Sigmoid colon (tissue), 7 donors: ENCODE data around the gene SETMAR. TPM values are rescaled to one million over a fixed set of nuclear protein-coding genes. Genes with fewer than 3 reads are reported as not detected.

Experiments
- DNase-seq: peaks from one replicate; pipeline ENCODE4 v3.0.0-alpha.2; 2019
- H3K27ac ChIP-seq, 4 donors: fragments of 200-600 bp; sonication (generic); one replicate each; pipeline ENCODE4 v1.5.1; 2016 to 2019; ENCODE audit warnings: mild to moderate bottlenecking in 1 of 4
- H3K27me3 ChIP-seq, 3 donors: fragments of 200-600 bp; sonication (generic); one replicate each; pipeline ENCODE4 v1.5.1; 2019; ENCODE audit warnings: mild to moderate bottlenecking in 1 of 3
- H3K36me3 ChIP-seq, 4 donors: fragments of 200-600 bp; sonication (generic); one replicate each; pipeline ENCODE4 v1.5.1; 2016 to 2019
- H3K4me1 ChIP-seq, 4 donors: fragments of 200-600 bp; sonication (generic); one replicate each; pipeline ENCODE4 v1.5.1; 2017 to 2019
- H3K4me3 ChIP-seq, 4 donors: fragments of 200-600 bp; sonication (generic); one replicate each; pipeline ENCODE4 v1.5.1; 2017 to 2019; ENCODE audit warnings: mild to moderate bottlenecking in 2 of 4, moderate library complexity in 1 of 4
- H3K9me3 ChIP-seq, 4 donors: fragments of 200-600 bp in 3 of 4; sonication (generic) in 3 of 4; one replicate each; pipeline versions ENCODE4 v1.5.1 to v1.6.1; 2013 to 2019
- CTCF ChIP-seq, 4 experiments: fragments of 450-650 bp in 3 of 4; fragments of 200-600 bp in 1 of 4; IDR thresholded peaks; one replicate each; pipeline ENCODE4 v1.5.1; 2016 to 2019; ENCODE audit warnings: antibody characterized with exemption in 4 of 4, mild to moderate bottlenecking in 3 of 4, moderate library complexity in 2 of 4
- EP300 ChIP-seq, 4 donors: sonication (generic); formaldehyde crosslinking; IDR thresholded peaks; one replicate each; pipeline ENCODE4 v1.6.1; 2017; ENCODE audit warnings: antibody characterized with exemption in 4 of 4
- POLR2A ChIP-seq, 2 donors: fragments of 450-650 bp; IDR thresholded peaks; one replicate each; pipeline ENCODE4 v1.6.1; 2016; ENCODE audit warnings: antibody characterized with exemption in 2 of 2, mild to moderate bottlenecking in 2 of 2, moderate library complexity in 2 of 2
- POLR2AphosphoS5 ChIP-seq, 4 donors: sonication (generic); formaldehyde crosslinking; IDR thresholded peaks; one replicate each; pipeline ENCODE4 v1.6.1; 2017; ENCODE audit warnings: antibody characterized with exemption in 4 of 4
- WGBS, 2 donors: extraction: QIAGEN DNeasy Blood & Tissue Kit; methylation state at CpG; one replicate each; pipeline ENCODE4 v1.1.7; 2013; 5-methylcytosine and 5-hydroxymethylcytosine counted together
- intact Hi-C: fragments of 100-400 bp; cut with DNase I; formaldehyde crosslinking; loops from one replicate; pipeline ENCODE4 v1.15.1; 2023
- polyA plus RNA-seq, 3 donors: library from polyadenylated mRNA; stranded (reverse); fragments of 200-250 nt; gene quantifications; one replicate each; pipeline ENCODE4 v1.2.3, GENCODE V29; 2013
- total RNA-seq, 4 donors: library from RNA; depleted of rRNA; stranded (reverse); fragments of >200 nt; gene quantifications; one replicate each; pipeline ENCODE4 v1.1.0, GENCODE V29; 2016
- donor health status: healthy with polysubstance abuse.
- donor health status: Bipolar disorder and iron deficiency.
- donor health status: healthy.

The SETMAR gene
- total RNA-seq (10 to 100 TPM; 15.3 to 36.4 (median 28.6) TPM), polyA plus RNA-seq (10 to 100 TPM in 2 of 3 donors, 1 to 10 TPM in 1; 8.8 to 12.6 (median 10.6) TPM)

GRCh38 chr3:4303187-4304123, at the start of gene SETMAR:
Gene SETMAR, plus strand, starts transcription at chr3:4303369. Its CDS starts 2 bp downstream, at chr3:4303371.
- peaks cover 0 to 50% (median 41%) of the 10 kb centered on the region in 4 donors for H3K4me1 ChIP-seq
- H3K27ac ChIP-seq = peak within 1 kb of the TSS; percentile 90 to 96 (median 92)
- intact Hi-C loops = loop anchor here (5.0 kb wide), 1 partner anchor 1176 kb away; the partner anchor contains the start of gene TRNT1
- DNase-seq = peak; percentile 97
- no peaks in the 10 kb centered on the region for H3K36me3 ChIP-seq
- 1% methylated on average over 62 of the region's 62 CpGs for WGBS, 2 donors
- peak within 1 kb of the TSS; percentile 49 to 80 (median 70) for H3K4me3 ChIP-seq
- no peaks in the 10 kb centered on the region for H3K27me3 ChIP-seq
- TF ChIP-seq POLR2AphosphoS5 (IDR thresholded peaks at IDR 0.05) = peak; percentile 65 to 86 (median 73)
- TF ChIP-seq CTCF (IDR thresholded peaks at IDR 0.05) = no peak
- TF ChIP-seq POLR2A (IDR thresholded peaks at IDR 0.05) = peak; percentile 69 to 75
- H3K9me3 ChIP-seq = no peaks in the 10 kb centered on the region

GRCh38 chr3:4261406-4261805, 41.8 kb upstream of the SETMAR start:
- whole genome bisulfite sequencing, 2 donors = 85 to 86% methylated on average over 6 of the region's 6 CpGs
- Histone ChIP-seq H3K4me3 (no peak overlapping the region), H3K4me1 (no peaks in the 10 kb centered on the region), H3K9me3 (peaks cover 0 to 3% (median 0%) of the 10 kb centered on the region in 4 donors), H3K27me3 (no peaks in the 10 kb centered on the region), H3K36me3 (no peaks in the 10 kb centered on the region), H3K27ac (no peak overlapping the region)
- DNase-seq = no peak
- TF ChIP-seq POLR2A (IDR thresholded peaks at IDR 0.05) (no peak), POLR2AphosphoS5 (IDR thresholded peaks at IDR 0.05) (no peak), CTCF (IDR thresholded peaks at IDR 0.05) (no peak), EP300 (IDR thresholded peaks at IDR 0.05) (no peak)
- intact Hi-C loops = no loop called here

- H3K27ac ChIP-seq = no peak overlapping the region
- WGBS, 2 donors = 77 to 85% methylated on average over 6 of the region's 6 CpGs
- H3K27me3 ChIP-seq = no peaks in the 10 kb centered on the region
- H3K9me3 ChIP-seq = peaks cover 0 to 3% (median 0%) of the 10 kb centered on the region in 4 donors
- H3K4me1 ChIP-seq = no peaks in the 10 kb centered on the region
- DNase-seq = no peak
- intact Hi-C loops = no loop called here
- H3K4me3 ChIP-seq = no peak overlapping the region
- TF ChIP-seq EP300 (IDR thresholded peaks at IDR 0.05) = no peak
- no peak for TF ChIP-seq CTCF (IDR thresholded peaks at IDR 0.05)
- no peak for TF ChIP-seq POLR2AphosphoS5 (IDR thresholded peaks at IDR 0.05)
- TF ChIP-seq POLR2A (IDR thresholded peaks at IDR 0.05) = no peak
- no peaks in the 10 kb centered on the region for H3K36me3 ChIP-seq
Observed at GRCh38 chr3:4264040-4264439, 39.1 kb upstream of the SETMAR start.

GRCh38 chr3:4270720-4271119, 32.4 kb upstream of the SETMAR start:
- WGBS, 2 donors = 26 to 33% methylated on average over 3 of the region's 3 CpGs
- Histone ChIP-seq H3K27me3 (no peaks in the 10 kb centered on the region), H3K9me3 (no peaks in the 10 kb centered on the region), H3K27ac (no peak overlapping the region), H3K4me3 (no peak overlapping the region), H3K36me3 (no peaks in the 10 kb centered on the region), H3K4me1 (no peaks in the 10 kb centered on the region)
- intact Hi-C loops = loop anchor here (5.0 kb wide), 1 partner anchor 1068 kb away; no protein-coding TSS in a partner anchor
- DNase-seq = no peak
- TF ChIP-seq EP300 (IDR thresholded peaks at IDR 0.05) (no peak), CTCF (IDR thresholded peaks at IDR 0.05) (no peak), POLR2A (IDR thresholded peaks at IDR 0.05) (no peak), POLR2AphosphoS5 (IDR thresholded peaks at IDR 0.05) (no peak)
